GM06990 (cell line): ENCODE measurements around the gene FGF18.

Experiments used
- DNase-seq: peaks from one replicate; pipeline ENCODE4 v3.0.0-alpha.2; 2011; ENCODE audit not compliant: insufficient read length; ENCODE audit errors: extremely low read depth
- H3K27me3 ChIP-seq: replicated peaks from 2 replicates; pipeline ENCODE4 v1.6.0; 2011; ENCODE audit warnings: low read length; ENCODE audit not compliant: control insufficient read depth, insufficient read depth
- H3K36me3 ChIP-seq: 2 replicates; pipeline ENCODE4 v1.5.1; 2011; ENCODE audit warnings: low read length; ENCODE audit not compliant: control insufficient read depth, insufficient read depth
- H3K4me3 ChIP-seq: replicated peaks from 2 replicates; pipeline ENCODE4 v1.5.1; 2011; ENCODE audit warnings: low read depth, mild to moderate bottlenecking, control low read depth, low read length
- TF ChIP-seq, protein P1 (sequence below): IDR thresholded peaks from 2 replicates; pipeline ENCODE4 v1.5.1; 2011; ENCODE audit warnings: low read length, control low read depth, mild to moderate bottlenecking, inconsistent platforms; ENCODE audit not compliant: insufficient read depth, poor library complexity, severe bottlenecking

The FGF18 gene

DNA sequence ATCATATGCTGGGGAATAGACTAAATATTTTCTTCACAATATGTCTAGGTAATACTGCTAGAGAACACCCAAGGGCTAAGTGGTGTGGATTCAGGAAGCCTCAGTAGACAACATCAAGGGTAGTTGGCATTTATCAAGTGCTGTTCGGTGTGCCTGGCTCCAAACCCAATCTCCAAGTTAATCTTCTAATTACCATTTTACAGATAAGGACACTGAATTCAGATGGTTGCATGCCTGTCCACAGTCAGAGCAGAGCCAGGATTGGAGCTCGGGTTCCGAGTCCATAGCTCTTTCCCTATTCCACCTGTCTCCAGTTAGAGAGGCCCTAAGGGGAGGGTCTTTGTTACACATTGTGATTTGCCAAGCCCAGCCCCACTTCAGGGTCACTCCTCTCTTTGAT lies 58.2 kb downstream of the FGF18 start:
- Histone ChIP-seq H3K4me3 (no peak overlapping the region), H3K36me3 (no peaks in the 10 kb centered on the region), H3K27me3 (no peaks in the 10 kb centered on the region)
- TF ChIP-seq, protein P1, sequence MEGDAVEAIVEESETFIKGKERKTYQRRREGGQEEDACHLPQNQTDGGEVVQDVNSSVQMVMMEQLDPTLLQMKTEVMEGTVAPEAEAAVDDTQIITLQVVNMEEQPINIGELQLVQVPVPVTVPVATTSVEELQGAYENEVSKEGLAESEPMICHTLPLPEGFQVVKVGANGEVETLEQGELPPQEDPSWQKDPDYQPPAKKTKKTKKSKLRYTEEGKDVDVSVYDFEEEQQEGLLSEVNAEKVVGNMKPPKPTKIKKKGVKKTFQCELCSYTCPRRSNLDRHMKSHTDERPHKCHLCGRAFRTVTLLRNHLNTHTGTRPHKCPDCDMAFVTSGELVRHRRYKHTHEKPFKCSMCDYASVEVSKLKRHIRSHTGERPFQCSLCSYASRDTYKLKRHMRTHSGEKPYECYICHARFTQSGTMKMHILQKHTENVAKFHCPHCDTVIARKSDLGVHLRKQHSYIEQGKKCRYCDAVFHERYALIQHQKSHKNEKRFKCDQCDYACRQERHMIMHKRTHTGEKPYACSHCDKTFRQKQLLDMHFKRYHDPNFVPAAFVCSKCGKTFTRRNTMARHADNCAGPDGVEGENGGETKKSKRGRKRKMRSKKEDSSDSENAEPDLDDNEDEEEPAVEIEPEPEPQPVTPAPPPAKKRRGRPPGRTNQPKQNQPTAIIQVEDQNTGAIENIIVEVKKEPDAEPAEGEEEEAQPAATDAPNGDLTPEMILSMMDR: no peak
- DNase-seq: no peak

DNA sequence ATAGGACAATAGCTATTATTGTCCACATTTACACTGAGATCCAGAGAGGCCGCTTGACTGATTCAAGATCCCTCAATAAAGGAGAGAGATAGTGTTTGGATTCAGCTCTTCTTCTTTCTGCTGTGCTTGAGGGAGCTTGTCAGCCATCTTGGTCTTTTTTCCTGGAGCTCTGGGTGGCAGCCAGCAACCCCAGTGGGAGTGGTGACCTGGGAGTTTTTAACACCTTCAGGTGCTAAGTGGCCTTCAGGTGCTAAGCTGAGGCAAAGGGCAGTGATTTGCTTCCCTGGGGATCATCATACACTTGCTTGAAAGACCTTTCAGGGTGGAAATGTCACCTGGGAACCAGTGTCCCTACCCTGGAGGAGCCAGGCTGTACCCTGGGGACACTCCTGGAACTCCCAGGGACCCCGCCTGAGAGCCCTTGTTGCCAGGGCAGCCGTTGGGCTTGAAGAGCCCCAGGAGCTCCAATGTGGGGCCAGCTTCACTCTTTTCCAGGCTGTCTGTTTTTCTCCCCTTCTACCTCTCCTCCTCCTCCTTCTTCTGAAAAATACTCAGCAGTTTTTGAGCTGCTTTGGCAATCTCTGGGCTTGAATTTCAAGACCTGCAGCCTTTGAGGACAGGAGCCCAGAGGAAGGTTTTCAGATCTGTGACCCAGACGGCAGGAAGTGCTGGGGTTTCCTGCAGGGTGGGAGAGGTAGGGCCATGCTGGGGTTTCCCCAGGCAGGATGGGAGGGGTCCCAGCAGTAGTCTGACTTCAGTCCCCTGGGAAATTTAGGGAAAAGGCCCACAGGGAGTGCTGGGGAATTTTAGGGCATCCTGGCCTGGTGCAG lies 59.7 kb downstream of the FGF18 start:
- TF ChIP-seq, protein P1: no peak
- DNase-seq: no peak
- H3K27me3 ChIP-seq: no peaks in the 10 kb centered on the region

DNA sequence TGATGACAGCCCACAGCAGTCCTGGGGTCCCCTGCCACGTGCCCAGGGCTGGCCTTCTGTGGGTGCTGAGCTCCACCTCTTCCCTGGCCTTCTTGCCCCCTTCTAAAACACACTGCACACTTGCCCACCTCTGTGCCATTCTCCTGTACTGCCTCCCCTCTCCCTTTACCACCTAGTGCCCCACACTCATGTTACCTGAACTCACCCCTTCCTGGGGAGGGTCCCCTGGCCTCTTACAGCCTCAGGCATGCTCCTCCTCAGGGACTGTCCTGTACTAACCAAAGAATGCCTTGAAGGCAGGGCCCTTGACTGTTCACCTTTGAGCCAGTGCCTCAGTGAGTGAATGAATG lies 60.3 kb downstream of the FGF18 start:
- DNase-seq: no peak
- H3K27me3 ChIP-seq: no peaks in the 10 kb centered on the region
- no peaks in the 10 kb centered on the region for H3K36me3 ChIP-seq
- H3K4me3 ChIP-seq: no peak overlapping the region
- TF ChIP-seq, protein P1: no peak

More for the DNA sequence above, 59.7 kb downstream of the FGF18 start:
- no peaks in the 10 kb centered on the region for H3K36me3 ChIP-seq
- H3K4me3 ChIP-seq: no peak overlapping the region

DNA sequence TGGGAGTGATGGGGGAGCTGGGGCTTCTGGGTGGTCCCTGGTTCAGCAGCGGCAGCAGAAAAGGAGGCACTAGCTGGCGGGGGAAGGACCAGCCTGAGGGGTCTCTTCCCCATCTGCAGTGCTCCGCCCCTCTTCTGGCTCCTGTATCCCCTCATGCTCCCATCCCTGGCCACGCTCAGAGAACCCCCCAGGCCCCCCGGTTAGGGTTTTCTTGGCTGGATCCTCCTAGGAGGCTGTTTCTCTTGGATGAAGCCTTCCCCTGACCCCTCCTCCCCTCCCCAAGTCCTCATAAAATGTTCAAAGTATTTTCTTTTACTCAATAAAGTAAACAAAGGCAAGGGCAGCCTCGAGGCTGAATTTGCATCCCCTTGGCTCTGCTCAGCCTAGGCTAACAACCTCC lies 60.8 kb downstream of the FGF18 start:
- TF ChIP-seq, protein P1: no peak
- DNase-seq: no peak
- Histone ChIP-seq H3K4me3 (no peak overlapping the region), H3K27me3 (no peaks in the 10 kb centered on the region), H3K36me3 (no peaks in the 10 kb centered on the region)

DNA sequence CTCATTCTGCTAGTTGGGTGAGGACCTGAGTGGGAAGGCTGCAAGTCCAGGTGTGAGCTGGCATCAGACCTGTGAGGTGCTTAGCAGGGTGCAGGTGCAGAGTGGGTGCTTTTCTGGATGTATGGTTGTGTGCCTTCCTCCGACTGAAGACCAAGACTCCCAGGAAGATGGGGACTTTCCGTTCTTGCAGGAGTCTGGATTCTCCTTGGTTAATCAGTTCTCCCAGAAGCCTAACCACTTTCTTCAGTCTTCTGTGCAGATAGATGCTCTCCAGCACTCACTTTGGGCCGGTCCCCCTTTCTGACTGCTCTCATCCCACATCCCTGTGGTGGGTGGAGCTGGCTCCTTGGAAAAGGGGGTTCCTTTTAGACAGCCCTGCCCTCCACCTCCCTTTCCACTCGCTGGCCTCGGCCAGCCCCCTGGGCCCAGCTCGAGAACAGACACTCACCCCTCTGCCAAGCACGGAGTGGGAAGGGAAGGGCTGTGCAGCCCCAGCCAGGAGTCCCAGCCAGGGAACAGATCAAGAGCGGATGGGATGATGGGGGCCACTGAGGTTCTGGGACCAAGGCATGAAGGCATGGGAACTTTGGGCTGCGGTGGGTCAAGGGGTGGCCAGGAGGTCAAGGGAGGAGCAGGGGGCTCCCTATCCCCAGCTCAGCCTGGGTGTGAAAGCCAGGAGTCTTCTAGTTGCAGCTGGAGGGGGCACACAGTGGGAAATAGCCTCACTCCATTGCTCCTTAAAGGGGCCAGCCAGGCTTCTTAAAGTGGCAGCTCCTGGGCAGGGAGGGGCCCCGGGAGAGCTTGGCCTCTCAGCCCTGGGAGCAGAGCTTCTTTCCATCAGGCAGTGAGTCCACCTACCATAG lies 62.4 kb downstream of the FGF18 start:
- TF ChIP-seq, protein P1: no peak
- H3K36me3 ChIP-seq: no peaks in the 10 kb centered on the region

More for the DNA sequence above, 62.4 kb downstream of the FGF18 start:
- H3K4me3 ChIP-seq: no peak overlapping the region
- H3K27me3 ChIP-seq: no peaks in the 10 kb centered on the region
- no peak for DNase-seq
